ENCODE results near the gene SAMD11.
"Not testable (repeated sequence)": the region's sequence is repeated elsewhere in the genome, so short reads cannot be mapped to it uniquely, and the experiment has no call there.

Gene SAMD11

GRCh38 chr1:943545-944340, 20.0 kb downstream of the SAMD11 start:
- no peak for DNase-seq (ENCODE audit: low spot score)

GRCh38 chr1:944341-945325, 20.9 kb downstream of the SAMD11 start:
- DNase-seq (ENCODE audit: low spot score) = no peak

GRCh38 chr1:945688-946556, 22.2 kb downstream of the SAMD11 start:
- no peak for DNase-seq (ENCODE audit: low spot score)

- not testable (repeated sequence) for DNase-seq (ENCODE audit: low spot score)
Measured at GRCh38 chr1:946811-947210, 23.1 kb downstream of the SAMD11 start.

GRCh38 chr1:947958-948357, 24.2 kb downstream of the SAMD11 start:
- no peak for DNase-seq (ENCODE audit: low spot score)

GRCh38 chr1:950268-950667, 26.5 kb downstream of the SAMD11 start:
- DNase-seq (ENCODE audit: low spot score) = no peak

GRCh38 chr1:950881-951280, 27.2 kb downstream of the SAMD11 start:
- DNase-seq (ENCODE audit: low spot score) = no peak

GRCh38 chr1:951364-951763, 27.6 kb downstream of the SAMD11 start:
- DNase-seq (ENCODE audit: low spot score) = no peak

- DNase-seq (ENCODE audit: low spot score) = no peak
Measured at GRCh38 chr1:952201-952600, 28.5 kb downstream of the SAMD11 start.

GRCh38 chr1:952603-953002, 28.9 kb downstream of the SAMD11 start:
- DNase-seq (ENCODE audit: low spot score) = no peak

GRCh38 chr1:953524-954320, 30.0 kb downstream of the SAMD11 start:
- DNase-seq (ENCODE audit: low spot score) = no peak

- no peak for DNase-seq (ENCODE audit: low spot score)
Measured at GRCh38 chr1:954927-955326, 31.2 kb downstream of the SAMD11 start.

- DNase-seq (ENCODE audit: low spot score) = no peak
Measured at GRCh38 chr1:955474-955873, 31.8 kb downstream of the SAMD11 start.

GRCh38 chr1:956636-957035, 32.9 kb downstream of the SAMD11 start:
- no peak for DNase-seq (ENCODE audit: low spot score)

- DNase-seq (ENCODE audit: low spot score) = peak; percentile 80
Measured at GRCh38 chr1:958823-959730, 35.4 kb downstream of the SAMD11 start, which contains the start of gene NOC2L. TSS of gene NOC2L (minus strand) at chr1:959256. CDS start at chr1:959240, 16 bp downstream.

- no peak for DNase-seq (ENCODE audit: low spot score)
Measured at GRCh38 chr1:959731-960362, 36.1 kb downstream of the SAMD11 start.

GRCh38 chr1:960363-961131, 36.8 kb downstream of the SAMD11 start, which contains the start of gene KLHL17:
TSS of gene KLHL17 (plus strand) at chr1:960584. CDS start at chr1:960694, 110 bp downstream.
- DNase-seq (ENCODE audit: low spot score) = peak; percentile 33

- no peak for DNase-seq (ENCODE audit: low spot score)
Measured at GRCh38 chr1:961132-961669, 37.5 kb downstream of the SAMD11 start.

All from globus pallidus (tissue), 1 donor.